BJ (cell line): ENCODE measurements around the gene IVNS1ABP. TPM values are rescaled to one million over a fixed set of nuclear protein-coding genes. Genes with fewer than 3 reads are reported as not detected.

ENCODE experiments used
- CTCF ChIA-PET: fragments of 350-600 bp; formaldehyde crosslinking; extraction: SDS; loops from one replicate; lab custom pipeline; 2021; ENCODE audit warnings: antibody characterized with exemption, inconsistent platforms; lab: Yijun Ruan, JAX
- POLR2A ChIA-PET: fragments of 300-600 bp; sonication (Branson Sonifier 250); formaldehyde crosslinking; extraction: SDS; loops from one replicate; lab custom pipeline; 2021; ENCODE audit warnings: antibody characterized with exemption; lab: Charles Lee
- DNase-seq: peaks from one replicate; pipeline ENCODE4 v3.0.0-alpha.2; 2011; ENCODE audit warnings: low read depth
- H3K27me3 ChIP-seq: 2 replicates; pipeline ENCODE4 v1.6.0; 2011; ENCODE audit warnings: low read length; ENCODE audit not compliant: control insufficient read depth, insufficient read depth
- H3K36me3 ChIP-seq: 2 replicates; pipeline ENCODE4 v1.5.1; 2011; ENCODE audit warnings: low read length; ENCODE audit not compliant: control insufficient read depth, insufficient read depth
- H3K4me3 ChIP-seq: 2 replicates; pipeline ENCODE4 v1.5.1; 2011; ENCODE audit warnings: low read depth, mild to moderate bottlenecking, control low read depth, low read length
- polyA plus RNA-seq: library from polyadenylated mRNA; depleted of rRNA; stranded (reverse); fragments of >200 nt; gene quantifications from 2 replicates; pipeline ENCODE4 v1.2.3, GENCODE V29; 2011
- TF ChIP-seq, protein P1 (sequence below): IDR thresholded peaks from 2 replicates; pipeline ENCODE4 v1.5.1; 2011; ENCODE audit warnings: low read depth, mild to moderate bottlenecking, control low read depth, inconsistent platforms, low read length, moderate library complexity; ENCODE audit not compliant: insufficient read depth

Gene IVNS1ABP
- polyA plus RNA-seq, 1 experiment, result 48.1 TPM

DNA sequence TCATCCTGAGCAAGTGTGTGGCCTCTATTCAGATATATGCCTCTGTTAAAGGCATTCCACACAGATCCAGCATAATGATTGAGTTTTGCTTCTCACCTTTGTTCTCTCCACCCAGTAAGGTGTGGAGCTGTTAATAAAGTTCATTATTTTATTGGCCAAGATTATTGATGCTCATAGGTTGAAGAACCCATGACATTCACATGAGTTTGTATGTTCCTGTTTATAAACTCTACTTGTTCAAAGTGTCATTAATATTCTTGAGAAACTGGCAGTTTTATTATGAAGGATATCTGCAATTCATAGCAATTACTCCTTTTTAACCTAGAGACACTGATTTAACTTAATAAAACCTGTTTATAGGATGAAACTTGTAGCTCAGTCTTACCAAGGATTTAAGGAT is 22.0 kb downstream of the IVNS1ABP start:
- Histone ChIP-seq H3K27me3 (no peaks in the 10 kb centered on the region), H3K36me3 (peaks cover 3% of the 10 kb centered on the region), H3K4me3 (no peak overlapping the region)
- ChIA-PET POLR2A (interaction anchor here (0.6 kb wide), 1 partner anchor 355 kb away, joined by 3 read pairs; no protein-coding TSS in a partner anchor), CTCF (interaction anchor here (0.6 kb wide), 1 partner anchor 82 kb away, joined by 3 read pairs; no protein-coding TSS in a partner anchor)
- TF ChIP-seq, protein P1, sequence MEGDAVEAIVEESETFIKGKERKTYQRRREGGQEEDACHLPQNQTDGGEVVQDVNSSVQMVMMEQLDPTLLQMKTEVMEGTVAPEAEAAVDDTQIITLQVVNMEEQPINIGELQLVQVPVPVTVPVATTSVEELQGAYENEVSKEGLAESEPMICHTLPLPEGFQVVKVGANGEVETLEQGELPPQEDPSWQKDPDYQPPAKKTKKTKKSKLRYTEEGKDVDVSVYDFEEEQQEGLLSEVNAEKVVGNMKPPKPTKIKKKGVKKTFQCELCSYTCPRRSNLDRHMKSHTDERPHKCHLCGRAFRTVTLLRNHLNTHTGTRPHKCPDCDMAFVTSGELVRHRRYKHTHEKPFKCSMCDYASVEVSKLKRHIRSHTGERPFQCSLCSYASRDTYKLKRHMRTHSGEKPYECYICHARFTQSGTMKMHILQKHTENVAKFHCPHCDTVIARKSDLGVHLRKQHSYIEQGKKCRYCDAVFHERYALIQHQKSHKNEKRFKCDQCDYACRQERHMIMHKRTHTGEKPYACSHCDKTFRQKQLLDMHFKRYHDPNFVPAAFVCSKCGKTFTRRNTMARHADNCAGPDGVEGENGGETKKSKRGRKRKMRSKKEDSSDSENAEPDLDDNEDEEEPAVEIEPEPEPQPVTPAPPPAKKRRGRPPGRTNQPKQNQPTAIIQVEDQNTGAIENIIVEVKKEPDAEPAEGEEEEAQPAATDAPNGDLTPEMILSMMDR, result no peak
- DNase-seq, result no peak

DNA sequence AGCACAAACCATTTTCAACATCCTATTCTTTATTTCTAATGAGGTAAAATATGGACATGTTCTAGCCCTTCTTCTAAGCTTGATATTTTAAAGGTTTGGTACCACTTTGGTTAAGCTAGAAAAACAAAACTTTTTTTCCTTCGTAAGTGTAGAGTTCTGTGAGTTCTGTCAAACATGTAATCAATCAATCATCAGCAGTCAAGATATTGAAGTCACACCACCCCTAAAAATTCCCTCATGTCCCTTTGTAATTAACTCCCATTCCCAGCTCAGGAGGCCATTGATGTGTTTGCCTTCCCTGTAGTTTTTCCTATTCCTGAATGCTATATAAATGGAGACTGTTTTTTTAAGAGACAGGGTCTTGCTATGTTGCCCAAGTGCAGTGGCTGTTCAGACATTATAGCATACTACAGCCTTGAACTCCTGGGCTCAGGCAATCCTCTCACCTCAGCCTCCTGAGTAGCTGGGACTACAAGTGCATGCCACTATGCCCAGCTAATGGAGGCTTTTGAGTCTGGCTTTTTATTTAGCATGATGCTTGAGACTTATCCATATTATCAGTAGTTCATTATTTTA is 23.0 kb downstream of the IVNS1ABP start:
- Histone ChIP-seq H3K36me3 (peaks cover 1% of the 10 kb centered on the region; the same call in 1 of the 2 replicates), H3K4me3 (no peak overlapping the region), H3K27me3 (no peaks in the 10 kb centered on the region)
- DNase-seq, result no peak
- ChIA-PET POLR2A (no interaction called here), CTCF (interaction anchor here (1.8 kb wide), 1 partner anchor 20 kb away, joined by 5 read pairs; no protein-coding TSS in a partner anchor)
- TF ChIP-seq, protein P1, result no peak

DNA sequence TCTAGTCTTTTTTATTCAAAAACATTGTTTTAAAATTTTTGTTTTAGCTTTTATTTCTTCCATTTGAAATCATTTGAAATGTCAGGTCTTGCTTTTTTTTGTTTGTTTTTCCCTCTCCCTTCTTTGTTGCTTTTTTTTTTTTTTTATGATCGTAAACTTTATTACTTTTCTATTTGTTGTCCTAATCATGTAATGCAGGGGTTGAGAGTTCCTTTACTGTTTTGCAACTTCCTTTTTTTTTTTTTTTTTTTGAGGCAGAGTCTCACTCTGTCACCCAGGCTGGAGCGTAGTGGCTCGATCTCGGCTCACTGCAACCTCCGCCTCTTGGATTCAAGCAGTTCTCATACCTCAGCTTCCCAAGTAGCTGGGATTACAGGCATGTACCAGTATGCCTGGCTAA is 24.8 kb downstream of the IVNS1ABP start:
- Histone ChIP-seq H3K4me3 (no peak overlapping the region), H3K36me3 (0 out of 2 replicates have a peak, but pooled peaks cover 1% of the 10 kb centered on the region), H3K27me3 (no peaks in the 10 kb centered on the region)
- CTCF ChIA-PET, result interaction anchor here (1.7 kb wide), 1 partner anchor 9 kb away, joined by 6 read pairs; no protein-coding TSS in a partner anchor
- POLR2A ChIA-PET, result no interaction called here
- DNase-seq, result no peak
- TF ChIP-seq, protein P1, result no peak

DNA sequence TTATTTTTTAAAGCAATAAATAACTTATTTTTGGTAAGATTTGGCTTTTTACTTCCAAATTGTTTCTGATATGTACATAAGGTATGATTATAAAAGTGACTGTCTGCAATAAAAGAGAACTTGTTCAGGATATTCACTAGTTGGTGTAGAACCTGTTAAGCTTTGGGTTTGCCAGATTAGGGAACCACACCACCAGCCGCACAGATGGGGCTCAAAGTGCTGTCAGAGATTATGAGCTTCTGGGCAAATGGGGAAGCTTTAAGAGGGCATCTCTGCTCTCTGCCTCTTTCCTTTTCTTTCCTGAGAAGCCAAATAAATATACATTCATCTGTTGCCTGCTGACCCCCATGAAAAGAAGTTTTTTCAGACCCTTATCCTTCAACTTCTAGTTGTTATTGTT is 25.4 kb downstream of the IVNS1ABP start:
- TF ChIP-seq, protein P1, result no peak
- ChIA-PET CTCF (interaction anchor here (0.6 to 1.7 kb wide), 2 partner anchors 9 to 46 kb away, joined by 3 to 6 read pairs; no protein-coding TSS in a partner anchor), POLR2A (no interaction called here)
- Histone ChIP-seq H3K4me3 (no peak overlapping the region), H3K36me3 (0 out of 2 replicates have a peak, but pooled peaks cover 1% of the 10 kb centered on the region), H3K27me3 (no peaks in the 10 kb centered on the region)
- DNase-seq, result no peak

DNA sequence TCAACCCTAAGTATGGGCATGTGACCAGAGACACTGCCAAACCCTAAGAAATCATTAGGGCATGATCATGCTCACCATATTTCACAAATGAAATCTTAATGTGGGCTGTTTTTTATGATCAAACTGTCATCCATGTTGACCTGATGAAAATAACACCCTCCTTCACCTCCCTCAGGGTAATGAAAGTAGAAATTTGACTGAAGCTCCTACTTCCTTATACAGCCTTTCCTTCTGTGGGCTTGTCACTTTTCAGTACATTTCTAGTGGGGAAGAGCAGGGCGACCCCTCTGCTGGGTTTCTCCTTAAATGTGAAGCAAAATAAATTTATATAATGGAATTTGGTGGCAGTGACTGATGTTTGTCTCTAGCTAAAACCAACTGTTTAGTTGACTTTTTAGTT is 25.9 kb downstream of the IVNS1ABP start:
- POLR2A ChIA-PET, result no interaction called here
- no peak for DNase-seq
- H3K4me3 ChIP-seq, result no peak overlapping the region
- no peaks in the 10 kb centered on the region for H3K27me3 ChIP-seq
- TF ChIP-seq, protein P1, result no peak
- CTCF ChIA-PET, result interaction anchor here (0.6 to 1.7 kb wide), 2 partner anchors 10 to 46 kb away, joined by 3 to 6 read pairs; no protein-coding TSS in a partner anchor
- 0 out of 2 replicates have a peak, but pooled peaks cover 1% of the 10 kb centered on the region for H3K36me3 ChIP-seq
